NCI-H1417 treated with DMSO at 0.1 percent for 48 hours (cell line): ENCODE data around the gene KIAA1671.
"Not testable (repeated sequence)": the region's sequence is repeated elsewhere in the genome, so short reads cannot be mapped to it uniquely, and the experiment has no call there.

Source experiments
- DNase-seq: peaks from one replicate; lab custom pipeline; 2025; lab: John Stamatoyannopoulos, UW

Gene KIAA1671

DNA sequence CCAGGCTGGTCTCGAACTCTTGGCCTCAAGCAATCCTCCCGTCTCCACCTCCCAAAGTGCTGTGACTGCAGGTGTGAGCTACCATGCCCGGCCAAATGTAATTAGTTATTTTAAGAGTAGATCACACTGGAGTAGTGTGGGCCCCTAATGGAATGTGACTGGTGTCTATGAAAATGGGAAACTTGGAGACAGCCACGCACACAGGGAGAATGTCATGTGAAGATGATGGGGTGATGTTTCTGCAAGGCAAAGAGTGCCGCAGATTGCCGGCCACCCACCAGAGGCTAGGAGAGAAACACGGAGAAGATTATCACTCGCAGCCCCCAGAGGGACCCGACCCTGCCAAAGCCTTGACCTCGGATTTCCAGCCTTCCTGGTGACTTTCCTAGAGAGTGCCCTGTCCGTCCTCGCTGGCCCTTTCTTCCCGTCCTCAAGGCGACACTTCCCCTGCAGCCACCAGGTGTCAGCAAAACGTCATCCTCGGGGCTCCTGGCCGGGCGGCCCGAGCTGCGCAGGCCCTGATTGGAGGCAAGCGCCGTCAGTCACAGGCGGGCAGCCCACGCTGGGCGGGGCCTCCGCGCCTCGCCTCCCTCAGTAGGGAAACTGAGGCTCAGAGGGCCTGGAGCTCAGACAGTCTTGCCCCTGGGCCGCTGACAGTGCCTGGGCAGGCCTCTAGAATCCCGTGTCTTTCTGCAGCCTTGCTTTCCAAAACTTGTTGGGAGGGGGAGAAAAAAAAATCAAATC is 283.2 kb downstream of the KIAA1671 start:
- no peak for DNase-seq

DNA sequence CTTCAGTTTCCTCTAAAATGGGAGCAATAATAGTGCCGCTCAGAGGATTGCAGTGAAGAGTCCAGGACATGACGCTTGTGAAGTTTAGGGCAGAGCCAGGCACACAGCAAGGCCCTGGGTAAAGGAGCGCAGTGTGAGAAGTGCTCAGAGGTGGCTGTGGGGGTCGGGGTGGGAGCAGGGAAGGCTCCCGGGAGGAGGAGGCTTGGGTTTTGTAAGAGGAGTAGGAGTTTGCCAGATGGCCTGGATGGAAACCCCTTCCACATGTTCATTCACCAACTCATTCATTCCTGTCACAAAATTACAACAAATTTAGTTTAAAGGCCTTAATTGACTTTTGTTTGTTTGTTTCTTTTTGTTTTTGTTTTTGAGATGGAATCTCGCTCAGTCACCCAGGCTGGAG is 283.9 kb downstream of the KIAA1671 start:
- no peak for DNase-seq

DNA sequence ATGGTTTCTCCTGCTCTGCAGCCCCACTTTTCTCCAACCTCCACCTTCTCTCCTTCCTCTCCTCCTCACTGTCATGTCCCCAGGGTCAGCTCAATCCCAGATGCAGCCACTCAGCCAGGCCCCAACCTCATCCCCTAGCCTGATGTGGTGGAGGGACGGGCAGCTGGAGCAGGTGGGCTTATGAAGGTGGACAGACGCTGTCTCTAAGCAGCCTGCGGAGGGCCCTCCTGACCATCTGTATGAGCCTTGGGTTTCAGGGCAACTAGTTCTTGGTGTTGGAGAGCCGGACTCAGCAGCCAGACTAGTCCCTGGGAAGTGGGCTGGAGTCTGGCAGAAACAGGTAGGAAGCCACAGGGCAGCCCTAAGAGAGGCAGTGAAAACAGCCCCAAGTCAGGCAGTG is 285.0 kb downstream of the KIAA1671 start:
- no peak for DNase-seq

DNA sequence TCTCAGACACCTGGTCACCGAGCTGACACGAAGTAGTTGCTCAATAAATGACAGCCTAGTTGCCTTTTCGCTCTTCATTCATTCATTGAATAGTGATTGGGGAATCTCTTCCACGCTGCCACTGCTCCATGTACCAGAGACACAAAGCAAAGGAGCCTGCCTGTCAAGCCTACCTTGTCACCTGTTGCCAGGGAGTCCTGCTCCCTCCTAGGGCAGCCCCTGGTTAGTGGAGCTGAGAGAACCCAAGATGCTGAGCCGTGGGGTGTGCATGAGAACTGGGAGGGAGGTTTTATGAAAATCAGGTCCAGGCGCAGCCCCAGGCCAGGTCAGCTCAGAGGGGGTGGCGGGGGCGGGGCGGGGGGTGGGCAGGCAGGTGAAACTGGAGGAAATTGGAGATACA is 285.5 kb downstream of the KIAA1671 start:
- DNase-seq = not testable (repeated sequence)
